T-helper 2 cell treated with Interferon-gamma antibody and Interleukin-4, amounts not matched to agents 100 ng/mL and 5 ng/mL, for 36 hours (primary cell): Measurements from ENCODE around the gene AUTS2. TPM values are rescaled to one million over a fixed set of nuclear protein-coding genes. Genes with fewer than 3 reads are reported as not detected.

Experiments used
- intact Hi-C: fragments of 100-400 bp; cut with micrococcal nuclease; formaldehyde crosslinking; loops from one replicate; pipeline ENCODE4 v1.15.1; 2023
- total RNA-seq: library from RNA; stranded (reverse); gene quantifications from 2 replicates; pipeline ENCODE4 v1.2.3, GENCODE V29; 2022

The AUTS2 gene
- total RNA-seq, 1 donor from 2014 or later, result 3.3 TPM

GRCh38 chr7:70607759-70608158, 1009.5 kb downstream of the AUTS2 start:
- intact Hi-C loops, result no loop called here

DNA sequence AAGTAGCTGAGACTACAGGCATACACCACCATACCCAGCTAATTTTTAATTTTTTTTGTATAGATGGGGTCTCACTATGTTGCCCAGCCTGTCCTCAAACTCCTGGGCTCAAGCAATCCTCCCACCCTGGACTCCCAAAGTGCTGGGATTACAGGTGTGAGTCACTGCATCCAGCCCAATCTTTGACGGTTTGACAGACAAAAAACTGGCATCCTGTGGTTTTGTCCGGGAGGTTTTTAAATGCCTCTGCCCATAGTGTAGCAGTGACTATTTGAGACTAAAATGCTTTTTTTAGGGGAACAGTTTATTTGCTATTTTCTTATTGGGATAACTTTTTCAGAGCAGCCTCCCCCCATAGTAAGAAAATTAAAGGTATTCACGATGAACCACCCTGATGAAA, 1010.0 kb downstream of the AUTS2 start:
- intact Hi-C loops, result no loop called here

DNA sequence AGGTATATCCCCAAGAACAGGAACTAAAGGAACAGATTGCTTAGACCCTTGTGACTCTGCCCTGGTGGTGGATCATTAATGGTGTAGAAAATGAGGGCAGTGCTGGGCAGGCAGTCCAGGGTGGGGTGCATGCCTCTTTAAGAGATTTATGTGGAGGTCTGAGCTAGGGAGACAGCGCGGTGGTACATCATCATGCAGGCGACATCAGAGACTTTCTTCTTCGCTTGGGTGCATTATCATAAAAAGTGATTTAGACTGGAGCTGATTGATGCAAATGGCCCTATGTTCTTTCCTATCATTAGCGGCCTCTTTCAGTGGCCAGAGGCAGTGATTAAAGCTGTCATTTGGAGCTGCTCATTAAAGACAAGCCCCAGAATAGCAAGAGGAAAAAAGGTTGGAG, 1014.5 kb downstream of the AUTS2 start:
- intact Hi-C loops, result no loop called here

DNA sequence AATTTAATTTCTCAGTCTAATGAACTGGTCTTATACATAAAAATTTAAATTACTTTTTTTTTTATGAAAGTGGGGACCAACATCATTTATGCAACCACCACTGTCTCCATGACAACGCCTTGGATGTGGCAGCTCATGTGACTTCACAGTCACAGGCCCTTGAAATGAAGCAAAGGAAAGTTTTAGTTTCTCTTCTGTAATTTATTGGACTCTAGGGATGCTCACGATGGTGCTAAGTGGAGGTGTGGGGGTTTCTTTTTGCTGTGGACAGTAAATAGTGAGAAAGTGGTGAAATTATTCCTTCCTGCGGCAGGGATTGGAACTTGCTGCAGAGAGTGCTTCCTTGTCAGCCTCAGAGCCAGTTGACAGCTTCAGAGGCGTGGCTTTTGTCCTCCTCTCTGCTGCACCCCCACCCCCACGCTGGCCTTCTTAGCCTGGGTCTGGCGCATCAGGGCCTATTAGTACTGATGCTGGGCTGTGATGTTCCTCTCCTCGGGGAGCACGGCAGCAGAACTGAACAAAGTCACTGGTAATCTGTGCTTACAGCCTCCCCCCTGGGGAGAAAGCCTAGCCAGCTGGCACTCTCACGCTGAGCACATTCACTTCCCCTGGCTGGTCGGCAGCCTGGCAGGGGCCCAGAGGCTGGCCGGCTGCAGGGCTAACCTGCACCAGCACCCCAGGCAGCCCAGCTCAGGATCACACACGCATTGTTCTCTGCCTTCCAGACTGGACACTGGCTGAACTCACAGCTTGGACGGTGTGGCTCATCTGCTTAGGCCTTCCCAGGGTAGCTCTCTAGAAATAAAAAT, 1016.2 kb downstream of the AUTS2 start:
- intact Hi-C loops, result no loop called here

DNA sequence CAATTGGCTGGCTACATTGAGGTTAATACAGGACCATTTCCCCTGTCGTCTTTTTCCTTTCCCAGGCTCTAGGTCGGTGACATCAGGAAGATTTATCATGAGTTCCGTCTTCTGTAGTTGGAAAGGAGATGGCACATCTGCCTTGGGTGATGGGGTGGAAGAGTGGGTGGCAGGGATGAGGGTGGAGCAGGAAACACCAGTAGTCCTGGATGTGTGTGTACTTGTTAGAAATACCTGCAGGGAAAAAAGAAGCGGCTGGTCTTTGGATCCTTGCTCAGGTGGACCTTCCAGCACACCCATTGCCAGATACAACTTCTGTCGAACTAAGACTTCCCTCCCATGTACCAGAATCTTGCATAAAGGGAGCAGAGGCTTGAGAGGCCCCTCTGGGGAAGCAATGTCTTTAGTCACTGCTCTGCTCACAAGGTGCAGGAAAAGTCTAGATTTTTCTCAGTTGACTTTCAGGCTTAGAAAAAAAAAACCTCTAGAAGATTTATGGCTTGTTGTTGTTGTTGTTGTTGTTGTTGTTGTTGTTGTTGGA, 1016.9 kb downstream of the AUTS2 start:
- intact Hi-C loops, result no loop called here

- intact Hi-C loops, result no loop called here
These were observed 1017.9 kb downstream of the AUTS2 start for GRCh38 chr7:70616211-70616610.

- intact Hi-C loops, result no loop called here
These were observed 1018.5 kb downstream of the AUTS2 start for GRCh38 chr7:70616821-70617220.

DNA sequence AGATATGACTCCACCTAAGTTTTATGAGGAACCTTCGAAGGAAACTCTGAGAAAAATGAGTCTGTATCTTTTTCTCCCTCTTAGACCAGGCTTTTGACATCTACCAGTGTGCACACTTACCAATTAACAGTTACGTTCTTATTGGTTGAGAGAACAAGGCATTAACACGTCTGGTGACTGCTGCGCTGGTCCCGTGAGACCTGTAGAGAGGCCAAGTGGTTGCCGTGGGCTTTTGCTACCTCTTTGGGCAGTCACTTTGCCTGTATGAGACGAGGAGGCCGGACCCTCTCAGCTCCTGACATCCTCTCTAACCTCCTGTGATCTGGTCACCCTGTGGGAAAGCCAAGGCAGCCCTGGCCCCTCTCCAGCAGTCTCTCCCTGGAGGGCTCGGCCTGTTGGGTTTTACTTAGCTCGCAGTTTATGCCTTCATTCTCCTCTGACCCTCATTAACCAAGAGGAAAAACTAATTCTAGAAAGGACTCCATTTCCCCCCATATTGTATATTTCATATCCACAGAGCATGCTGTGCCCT, 1019.8 kb downstream of the AUTS2 start:
- intact Hi-C loops, result no loop called here

DNA sequence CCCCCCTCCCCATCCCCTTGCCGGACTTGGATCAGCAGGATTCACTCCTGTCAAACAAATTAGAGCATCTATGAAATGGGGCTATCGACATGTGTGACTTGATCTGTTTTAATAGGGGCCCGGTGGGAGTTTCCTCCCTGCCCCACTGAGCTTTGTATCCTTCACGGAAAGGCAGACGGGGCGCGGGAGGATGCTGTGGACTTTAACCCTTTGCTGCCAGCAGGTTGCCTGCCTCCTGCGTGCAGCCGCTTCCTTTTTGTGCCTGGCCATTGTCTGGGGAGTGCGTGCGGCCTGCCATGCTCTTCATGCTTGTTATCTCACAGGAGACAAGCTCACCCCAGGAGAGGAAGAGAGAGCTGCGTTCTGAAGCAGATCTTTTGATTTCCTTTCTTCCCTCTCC, 1020.9 kb downstream of the AUTS2 start:
- intact Hi-C loops, result no loop called here

- intact Hi-C loops, result no loop called here
These were observed 1021.4 kb downstream of the AUTS2 start for GRCh38 chr7:70619659-70620058.

GRCh38 chr7:70620333-70621055, 1022.2 kb downstream of the AUTS2 start:
- intact Hi-C loops, result no loop called here

DNA sequence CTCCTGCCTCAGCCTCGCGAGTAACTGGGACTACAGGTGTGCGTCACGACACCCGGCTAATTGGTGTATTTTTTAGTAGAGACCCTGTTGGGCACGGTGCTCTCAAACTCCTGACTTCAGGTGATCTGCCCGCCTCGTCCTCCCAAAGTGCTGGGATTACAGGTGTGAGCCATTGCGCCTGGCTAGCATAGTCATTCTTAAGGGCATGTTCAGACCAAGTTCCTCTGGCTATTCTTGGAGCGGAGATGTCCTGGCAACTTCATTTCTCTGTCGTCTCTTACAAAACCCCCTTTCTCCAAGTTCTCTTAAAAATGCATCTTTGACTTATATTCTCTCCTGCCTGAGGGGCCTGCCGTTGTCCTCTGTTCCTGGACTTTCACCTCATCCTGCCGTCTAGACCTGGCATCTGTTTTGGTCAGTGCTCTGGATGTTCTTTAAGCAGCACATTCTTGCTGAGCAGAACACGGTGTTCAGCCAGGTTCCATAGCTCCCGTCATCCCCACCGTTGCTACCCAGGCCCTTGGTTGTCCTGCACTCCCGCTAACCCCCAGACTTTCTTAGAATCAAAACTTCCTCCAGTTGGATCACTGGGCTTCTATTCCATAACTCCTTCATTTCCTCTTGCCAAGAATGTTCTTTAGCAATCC, 1023.8 kb downstream of the AUTS2 start:
- intact Hi-C loops, result no loop called here

GRCh38 chr7:70622936-70623335, 1024.7 kb downstream of the AUTS2 start:
- intact Hi-C loops, result no loop called here

DNA sequence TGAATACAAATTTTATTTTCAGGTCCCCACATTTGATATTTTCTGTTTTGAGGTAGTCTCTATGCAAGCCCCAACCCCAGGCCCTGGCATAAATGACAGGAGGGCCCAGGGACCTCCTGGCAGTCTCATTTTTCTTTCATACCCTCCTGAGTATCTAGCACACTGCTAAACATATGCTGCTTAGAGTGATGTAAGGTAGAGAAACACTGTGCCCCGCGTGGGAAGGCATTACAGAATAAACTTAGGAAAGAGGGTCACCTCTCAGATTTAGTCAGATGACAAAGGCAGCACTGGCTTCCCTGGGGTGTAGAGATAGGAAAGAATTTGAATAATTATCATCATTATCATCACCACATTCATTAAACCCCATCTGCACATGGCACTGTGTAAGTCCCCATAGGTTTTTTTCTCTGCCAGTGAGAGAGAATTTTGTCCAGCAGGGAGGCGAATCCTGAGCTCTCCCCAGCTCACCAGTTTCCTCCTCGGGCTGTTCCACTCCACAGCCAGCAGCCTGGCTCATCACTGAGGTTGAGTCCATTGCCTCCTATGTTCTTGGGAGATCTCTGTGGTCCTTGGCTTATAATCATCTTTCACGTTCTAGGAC, 1026.3 kb downstream of the AUTS2 start:
- intact Hi-C loops, result no loop called here

DNA sequence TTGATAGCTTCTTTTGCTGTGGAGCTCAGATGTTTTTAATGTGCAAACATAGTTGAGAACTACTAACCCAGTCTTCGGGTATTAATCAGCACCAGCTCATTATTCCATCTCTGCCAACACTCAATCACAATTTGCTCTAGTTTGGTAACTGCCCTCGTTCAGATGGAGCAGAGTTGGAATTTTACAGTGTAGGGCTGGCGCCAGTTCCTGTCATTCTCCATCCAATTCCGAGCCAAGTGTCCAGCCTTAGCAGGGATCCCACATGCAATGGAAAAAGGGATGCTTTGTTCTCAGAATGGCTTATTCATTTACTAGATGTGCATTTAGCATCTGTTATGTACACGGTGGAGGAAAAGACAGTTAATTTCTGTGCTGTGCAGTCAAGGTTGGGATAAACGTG, 1029.2 kb downstream of the AUTS2 start:
- intact Hi-C loops, result no loop called here

DNA sequence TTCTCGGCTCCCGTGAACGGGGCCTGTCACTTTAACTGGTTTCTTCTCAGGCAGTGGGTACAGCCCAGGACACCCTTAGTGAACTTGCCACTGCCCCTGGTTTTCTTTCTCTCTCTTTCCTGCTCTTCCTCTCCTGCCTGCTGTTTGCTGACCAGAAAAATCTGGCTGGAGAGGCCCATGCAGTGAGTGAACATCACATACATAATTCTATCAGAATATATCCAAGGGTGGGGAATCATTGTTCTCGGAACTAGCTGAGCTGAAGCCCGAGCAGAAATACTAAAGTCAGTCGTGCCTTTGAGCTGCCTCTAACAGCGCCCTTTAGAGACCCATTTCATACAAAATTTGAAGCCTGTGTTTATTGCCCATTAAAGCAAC, 1032.2 kb downstream of the AUTS2 start:
- intact Hi-C loops, result no loop called here

- intact Hi-C loops, result no loop called here
These were observed 1032.7 kb downstream of the AUTS2 start for GRCh38 chr7:70630818-70631457.

GRCh38 chr7:70631718-70632117, 1033.4 kb downstream of the AUTS2 start:
- intact Hi-C loops, result no loop called here

DNA sequence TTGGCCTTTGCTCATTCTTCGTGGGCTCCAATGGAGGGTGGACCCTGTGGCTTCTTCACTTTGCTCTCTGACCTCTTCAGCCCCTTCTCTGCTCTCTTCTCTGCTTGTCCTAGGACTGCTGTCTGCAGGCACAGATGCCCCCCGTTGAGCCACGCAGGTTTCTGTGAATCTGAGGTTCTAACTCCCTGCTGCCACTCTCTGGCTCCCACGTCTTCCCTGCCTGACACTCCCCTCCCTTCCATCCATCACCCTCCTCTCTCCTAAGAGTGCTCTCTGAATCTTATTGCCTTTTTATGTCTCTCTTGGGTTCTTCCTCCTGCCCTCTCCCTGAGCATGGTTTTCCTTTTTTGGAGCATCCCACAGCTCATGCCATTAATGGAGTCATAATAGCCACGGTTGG, 1034.1 kb downstream of the AUTS2 start:
- intact Hi-C loops, result no loop called here

DNA sequence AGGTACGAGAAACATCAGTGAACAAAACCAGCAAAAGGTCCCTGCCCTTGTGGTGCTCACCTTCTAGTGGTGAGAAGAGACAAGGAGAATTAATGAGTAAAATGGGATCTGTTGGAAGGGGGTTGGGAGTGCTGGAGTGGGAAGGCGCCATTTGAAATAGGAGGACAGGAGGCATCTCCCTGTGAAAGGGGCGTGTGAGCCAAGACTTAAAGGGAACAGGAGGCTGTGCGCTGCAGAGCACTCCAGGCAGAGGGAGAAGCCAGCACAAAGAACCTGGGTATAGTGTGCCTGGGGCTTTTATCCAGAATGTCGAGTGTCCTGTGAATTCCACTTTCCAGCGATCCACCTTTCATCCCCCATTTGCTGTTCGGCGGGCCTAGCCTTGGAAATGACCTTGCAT, 1035.8 kb downstream of the AUTS2 start:
- intact Hi-C loops, result no loop called here

- intact Hi-C loops, result no loop called here
These were observed 1036.4 kb downstream of the AUTS2 start for GRCh38 chr7:70634610-70635068.
